HG03565 (cell line): ENCODE measurements around the gene TNP2.
"Not testable (repeated sequence)": the region's sequence is repeated elsewhere in the genome, so short reads cannot be mapped to it uniquely, and the experiment has no call there.

Source experiments
- ATAC-seq: cut with Tn5 transposase; IDR thresholded peaks from one replicate; pipeline ENCODE4 v1.9.1; 2021; ENCODE audit warnings: mild to moderate bottlenecking, moderate library complexity; ENCODE audit not compliant: unreplicated experiment

The TNP2 gene

GRCh38 chr16:11225677-11226549 lies 43.2 kb downstream of the TNP2 start:
- no peak for ATAC-seq

DNA sequence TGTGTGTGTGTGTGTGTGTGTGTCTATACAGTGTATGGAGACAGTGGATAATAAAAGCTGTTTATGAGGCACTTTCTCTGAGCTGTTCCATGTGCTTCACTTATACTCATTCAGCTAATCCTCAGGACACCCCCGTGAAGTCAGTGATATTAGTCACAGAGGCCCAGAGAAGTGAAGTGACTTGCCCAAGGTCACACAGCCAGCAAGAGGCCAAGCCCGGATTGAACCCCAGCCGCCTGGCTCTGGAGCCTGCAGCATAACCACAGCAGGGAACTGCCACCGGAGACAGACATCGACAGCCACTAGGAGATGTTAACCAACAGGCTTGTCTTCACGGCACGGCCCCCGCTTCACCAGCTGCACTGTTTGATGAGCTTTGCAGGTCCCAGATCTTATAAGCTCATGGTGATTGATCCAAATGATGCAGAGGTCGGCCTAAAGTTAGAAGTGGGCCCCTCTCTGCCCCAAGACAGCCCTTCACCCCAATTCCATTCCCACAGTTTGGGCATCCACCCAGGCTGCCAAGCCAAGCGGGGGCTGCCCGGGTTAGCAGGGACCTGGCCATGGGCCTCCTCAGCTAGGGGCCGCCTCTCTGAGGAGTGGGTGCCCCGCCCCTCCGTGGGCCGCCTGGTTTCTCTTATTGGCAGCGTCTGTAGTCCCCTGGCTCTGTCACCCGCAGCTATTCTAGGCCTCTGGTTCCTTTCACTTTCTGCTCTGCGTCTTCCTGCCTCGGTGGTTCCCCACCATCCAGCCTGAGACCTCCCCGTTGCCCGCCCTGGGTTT lies 44.0 kb downstream of the TNP2 start:
- ATAC-seq, result peak; percentile 82

DNA sequence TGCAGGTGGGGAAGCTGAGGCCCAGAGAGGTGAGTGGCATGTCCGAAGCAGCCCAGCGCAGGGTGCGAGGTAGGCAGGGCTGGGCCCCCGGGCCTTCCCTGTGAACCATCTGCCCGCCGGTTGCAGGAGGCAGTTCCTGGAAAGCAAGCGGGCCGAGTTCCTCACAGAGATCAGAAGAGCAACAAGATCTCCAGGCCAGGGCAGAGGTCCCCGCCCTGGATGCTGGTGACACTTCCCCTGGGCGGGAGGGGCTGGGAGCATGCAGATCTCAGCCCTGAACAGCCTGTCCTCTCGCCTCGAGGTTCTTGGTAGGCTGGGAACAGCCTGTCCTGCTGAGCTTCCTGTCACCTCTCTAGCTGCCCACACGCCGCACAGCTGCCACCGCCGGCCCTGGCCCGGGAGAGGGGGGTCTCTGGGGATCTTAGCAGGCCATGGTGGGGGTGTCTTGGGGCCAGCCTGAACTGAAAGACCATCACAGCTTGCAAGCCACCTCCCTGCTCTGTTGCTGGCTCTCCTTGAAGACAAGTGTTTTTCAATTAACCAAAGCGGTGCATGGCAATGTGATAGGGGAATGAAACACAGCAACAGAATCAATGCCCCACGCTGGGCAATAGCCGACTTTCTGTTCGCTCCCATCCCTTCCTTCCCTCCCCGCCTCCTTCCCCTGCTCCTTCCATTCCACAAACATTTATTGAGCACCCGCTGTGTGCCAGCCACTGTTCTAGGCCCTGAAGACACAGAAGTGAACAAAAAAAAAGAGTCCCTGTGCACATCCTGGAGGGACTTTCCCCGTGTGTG lies 44.8 kb downstream of the TNP2 start:
- no peak for ATAC-seq

- ATAC-seq, result not testable (repeated sequence)
Measured at GRCh38 chr16:11220507-11220906, 48.6 kb downstream of the TNP2 start.

DNA sequence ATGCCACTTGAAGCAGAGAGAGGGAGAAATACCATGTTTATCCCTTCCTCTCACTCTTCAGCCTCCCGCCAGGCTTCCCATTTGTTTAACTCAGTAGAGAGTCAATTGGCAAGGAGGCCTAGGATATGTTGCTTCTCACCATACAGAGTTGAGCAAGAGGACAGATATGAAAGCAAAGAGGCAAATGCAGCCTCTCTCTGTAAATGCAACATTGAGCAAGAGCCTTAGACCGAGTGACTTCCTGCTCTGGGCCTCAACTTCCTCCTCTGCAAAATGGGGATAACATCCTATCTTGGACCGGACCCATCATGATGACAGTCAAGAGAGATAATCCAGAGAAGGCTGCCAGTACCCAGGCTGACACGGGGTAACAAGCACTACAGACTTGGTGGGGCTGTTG lies 49.9 kb downstream of the TNP2 start:
- ATAC-seq, result no peak

DNA sequence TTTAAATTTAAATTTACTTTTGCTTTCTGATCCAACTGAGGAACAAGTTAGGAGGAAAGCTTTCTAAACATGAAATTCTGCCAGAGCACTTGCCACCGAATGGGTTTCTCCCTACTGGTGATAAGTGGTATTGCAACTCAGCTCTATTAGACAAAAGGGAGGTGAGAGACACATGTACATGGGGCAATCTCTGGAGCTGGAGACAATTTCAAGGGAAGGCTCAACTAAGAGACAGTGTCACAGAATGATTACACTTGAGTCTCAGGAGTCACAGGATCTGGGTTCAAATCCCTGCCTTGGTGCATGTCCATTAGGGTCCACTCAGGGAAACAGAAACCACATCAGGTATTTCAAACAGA lies 50.5 kb downstream of the TNP2 start:
- no peak for ATAC-seq
